Measurements from ENCODE around the gene TMCO5A.
A peak's percentile ranks its signal among the peaks of the same experiment; 100 is the strongest.
"Not testable (repeated sequence)": the region's sequence is repeated elsewhere in the genome, so short reads cannot be mapped to it uniquely, and the experiment has no call there.

Gene TMCO5A

DNA sequence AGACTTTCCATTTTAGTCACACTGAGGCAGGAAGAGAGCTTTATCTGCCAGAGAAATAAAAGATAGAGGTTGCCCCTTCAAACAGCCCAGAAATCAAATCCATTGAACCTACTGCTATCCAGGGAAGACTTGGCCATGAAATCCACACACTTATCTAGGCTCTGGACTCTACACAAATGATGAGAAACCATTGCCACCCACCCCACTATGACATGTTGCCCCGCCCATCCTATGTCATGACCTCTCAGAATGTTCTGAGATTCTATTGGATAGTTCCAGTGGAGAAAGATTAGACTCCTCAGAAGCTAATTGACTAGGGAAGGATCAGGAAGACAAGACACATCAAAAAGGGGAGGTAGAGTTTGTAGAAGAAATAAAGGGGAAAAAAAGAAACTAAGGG, at the start of gene TMCO5A:
Gene TMCO5A, plus strand, starts transcription at position 301 of the 400 bp plus-strand sequence. CDS start 1,684 bp downstream, outside the sequence.
- DNase-seq (ENCODE audit: low spot score), result no peak
- FAIRE-seq, result no peak

DNA sequence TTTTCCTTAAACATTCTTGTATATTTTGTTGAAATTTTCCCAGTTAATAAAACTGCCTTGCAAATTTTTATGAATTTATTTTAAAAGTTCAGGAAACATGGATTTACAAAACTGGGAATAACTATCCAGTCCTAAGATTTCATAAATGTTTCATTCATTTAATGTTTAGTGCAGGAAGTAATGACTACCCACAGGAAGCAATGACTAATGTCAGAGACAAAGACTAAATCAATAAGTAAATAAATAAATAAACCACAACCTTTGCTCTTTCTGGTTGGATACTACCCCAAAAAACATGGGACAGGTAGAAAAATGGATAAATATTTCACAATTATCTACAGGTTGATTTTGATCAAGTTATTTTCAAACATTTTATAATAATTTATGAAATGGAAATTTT, 48.8 kb upstream of the TMCO5A start:
- DNase-seq (ENCODE audit: low spot score), result no peak
- FAIRE-seq, result no peak

DNA sequence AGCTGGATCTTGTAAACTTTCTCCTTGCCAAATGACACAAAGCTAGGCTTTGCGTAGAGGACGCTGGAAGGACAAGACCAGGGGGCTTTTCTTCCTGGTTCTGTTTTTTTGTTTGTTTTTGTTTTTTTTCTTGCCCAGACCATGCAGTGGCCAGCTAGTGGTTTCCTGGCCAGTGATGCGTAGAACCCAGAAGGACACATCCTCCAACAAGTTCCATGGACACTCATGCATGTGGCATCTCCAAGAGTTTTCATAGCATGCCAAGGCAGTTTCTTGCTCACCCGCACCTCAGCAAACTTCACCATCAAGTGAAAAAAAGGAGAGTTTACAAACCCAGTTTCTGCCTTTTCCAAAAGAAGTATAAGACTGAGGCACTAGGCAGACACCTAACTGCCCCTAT, 46.1 kb upstream of the TMCO5A start:
- DNase-seq (ENCODE audit: low spot score) (no peak), FAIRE-seq (no peak)

DNA sequence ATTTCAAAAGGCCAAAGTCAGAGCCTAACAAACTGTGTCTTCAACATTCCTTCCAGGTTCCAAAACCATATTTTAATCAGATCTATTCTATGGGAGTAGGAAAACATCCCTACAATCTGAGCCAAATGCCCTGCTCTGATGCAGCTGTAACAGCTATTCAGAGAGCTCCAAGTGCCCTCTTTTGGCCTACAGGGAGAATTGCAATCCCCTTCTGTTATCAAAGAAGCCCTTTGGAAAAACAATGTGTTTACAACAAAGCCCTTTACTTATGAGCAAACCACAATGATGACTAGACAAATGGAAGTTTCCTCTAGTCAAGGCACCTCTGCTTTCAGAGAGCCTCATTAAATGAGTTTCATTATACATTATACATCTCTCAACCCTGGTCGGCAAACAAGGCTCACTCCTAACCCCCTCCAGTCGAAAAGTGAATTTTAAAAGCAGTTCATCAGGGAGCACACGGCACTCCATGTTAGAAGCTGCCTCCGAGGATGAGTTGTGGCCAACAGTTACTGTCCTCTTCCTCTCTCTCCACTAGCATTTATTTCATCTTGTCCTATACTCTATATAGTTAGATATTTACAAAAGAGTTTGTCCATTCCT, 42.6 kb upstream of the TMCO5A start:
- FAIRE-seq (no peak), DNase-seq (ENCODE audit: low spot score) (peak; percentile 63)

DNA sequence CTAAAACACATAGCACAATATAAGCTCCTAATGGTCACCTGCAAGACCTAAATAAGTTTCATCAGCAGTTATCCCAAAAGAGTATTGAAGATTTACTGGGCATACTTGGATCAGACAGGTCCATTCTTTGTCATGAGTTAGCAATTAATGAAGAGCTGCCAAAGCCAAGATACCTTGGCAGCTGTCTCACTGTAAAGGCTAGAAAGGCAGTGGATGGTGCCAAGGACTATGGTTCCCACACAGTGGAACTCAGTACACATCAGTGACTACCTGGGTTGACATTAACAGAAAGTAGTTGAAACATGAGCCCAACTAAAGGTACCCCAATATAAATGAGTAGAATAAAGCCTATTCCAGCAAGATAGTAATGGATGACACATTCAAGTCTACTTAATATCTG, 41.1 kb upstream of the TMCO5A start:
- DNase-seq (ENCODE audit: low spot score), result no peak
- no peak for FAIRE-seq

DNA sequence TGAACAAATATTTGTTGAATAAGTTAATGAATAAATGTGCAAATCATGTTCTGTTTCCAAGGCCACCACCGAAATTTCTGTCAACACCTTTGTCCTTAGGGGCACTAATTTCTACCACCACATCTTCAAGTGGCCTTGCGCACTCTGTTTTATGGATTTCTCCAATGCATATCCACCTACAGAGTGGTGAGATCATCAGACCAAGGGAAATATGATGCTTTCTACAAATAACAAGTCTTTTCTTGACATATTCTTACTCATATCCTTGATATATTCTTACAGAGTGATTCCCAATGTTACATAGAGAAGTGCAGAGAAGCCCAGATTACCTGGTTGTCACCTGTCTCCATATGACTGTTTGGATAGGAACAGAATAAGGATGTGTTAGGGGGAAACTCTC, 36.1 kb upstream of the TMCO5A start:
- FAIRE-seq (no peak), DNase-seq (ENCODE audit: low spot score) (no peak)

DNA sequence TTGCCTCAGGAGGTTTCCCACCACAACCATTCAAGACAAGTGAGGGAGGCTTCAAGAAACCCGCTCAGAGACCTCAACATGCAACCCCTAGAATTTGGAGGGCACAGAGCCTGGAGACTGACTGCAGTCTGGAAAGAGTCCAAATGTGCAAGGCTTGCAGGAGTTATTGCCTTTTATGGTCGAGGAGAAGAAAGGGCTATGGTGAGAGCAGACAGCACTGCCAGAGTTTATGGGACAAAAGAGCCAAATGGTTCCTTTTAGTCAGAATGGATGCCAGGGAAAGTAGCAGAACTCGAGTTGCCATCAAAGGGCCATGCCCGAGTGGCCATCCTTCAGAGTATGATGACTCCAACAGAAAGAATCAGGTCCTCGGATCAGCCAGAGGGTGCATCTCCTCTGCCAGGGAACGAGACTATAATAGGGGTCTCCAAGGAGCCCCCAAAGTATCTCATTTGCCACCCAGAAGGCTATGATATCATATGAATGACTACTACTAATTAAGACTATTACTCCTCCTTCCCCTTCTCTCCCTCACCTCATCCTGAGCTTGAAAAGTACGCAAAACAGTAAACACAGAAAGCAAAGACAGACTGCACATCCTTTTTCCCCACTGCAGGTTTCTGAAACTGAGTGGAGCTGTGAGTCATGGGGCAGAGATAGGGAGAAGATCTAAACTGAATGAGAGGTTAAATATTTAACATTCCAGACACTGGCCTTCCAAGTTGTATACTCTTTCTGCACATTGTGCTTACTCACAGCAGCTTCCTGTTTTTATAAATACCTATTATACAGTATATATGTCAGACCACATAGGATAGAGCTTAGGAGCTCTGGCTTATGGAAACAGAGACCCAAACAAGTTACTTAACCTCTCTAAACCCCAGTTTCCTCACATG, 33.9 kb upstream of the TMCO5A start:
- peak; percentile 54 for DNase-seq (ENCODE audit: low spot score)
- no peak for FAIRE-seq

DNA sequence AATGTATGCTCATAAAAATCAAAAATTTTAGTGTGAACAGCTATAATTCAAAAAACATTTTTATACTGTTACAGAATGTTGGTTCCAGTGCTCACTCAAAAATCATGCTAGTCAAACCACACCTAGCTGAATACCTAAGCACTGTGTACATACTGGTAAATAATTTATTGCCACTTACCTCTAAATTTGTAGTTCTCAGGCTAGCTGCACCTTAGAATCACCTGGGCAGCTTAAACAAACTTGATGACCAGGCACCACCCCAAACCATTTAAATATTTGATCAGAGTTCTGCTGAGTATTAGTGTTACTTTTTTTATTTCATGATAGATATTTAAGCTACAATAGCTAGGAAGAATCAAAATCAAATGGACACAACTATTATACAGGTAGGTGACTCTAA, 32.3 kb upstream of the TMCO5A start:
- no peak for DNase-seq (ENCODE audit: low spot score)
- FAIRE-seq, result no peak

DNA sequence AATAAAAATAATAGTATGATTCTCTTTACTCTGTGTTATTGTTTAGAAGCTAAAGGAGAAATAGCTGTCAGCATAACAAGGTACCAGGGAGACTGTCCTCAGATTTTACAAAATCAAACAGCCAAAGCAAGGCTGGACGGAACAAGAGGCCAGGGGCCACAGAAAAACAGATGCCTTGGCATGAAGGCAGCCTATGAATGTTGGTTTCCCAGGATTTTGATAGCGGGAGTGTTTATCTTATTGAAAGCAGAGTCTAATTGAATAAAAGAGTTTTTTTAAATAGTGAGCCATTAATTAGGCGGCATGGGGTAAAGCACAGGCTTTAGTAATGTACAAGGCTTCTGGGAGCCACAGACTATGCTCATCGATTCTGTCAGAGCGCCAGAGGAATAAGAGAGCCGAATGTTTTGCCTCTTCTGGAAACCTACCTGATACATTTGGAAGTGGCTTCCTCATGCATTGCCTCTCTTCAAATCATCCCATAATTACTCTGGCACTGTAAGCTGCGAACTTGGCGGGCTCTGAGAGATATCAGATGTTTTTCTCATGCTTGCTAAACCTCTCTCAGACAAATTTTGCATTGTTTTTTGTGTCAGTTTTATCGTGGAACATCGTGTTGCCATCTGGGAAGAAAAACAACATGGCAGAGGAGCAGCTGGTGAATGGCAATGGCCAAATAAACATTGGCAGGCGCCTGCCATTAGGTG, 30.4 kb upstream of the TMCO5A start:
- FAIRE-seq (no peak), DNase-seq (ENCODE audit: low spot score) (no peak)

DNA sequence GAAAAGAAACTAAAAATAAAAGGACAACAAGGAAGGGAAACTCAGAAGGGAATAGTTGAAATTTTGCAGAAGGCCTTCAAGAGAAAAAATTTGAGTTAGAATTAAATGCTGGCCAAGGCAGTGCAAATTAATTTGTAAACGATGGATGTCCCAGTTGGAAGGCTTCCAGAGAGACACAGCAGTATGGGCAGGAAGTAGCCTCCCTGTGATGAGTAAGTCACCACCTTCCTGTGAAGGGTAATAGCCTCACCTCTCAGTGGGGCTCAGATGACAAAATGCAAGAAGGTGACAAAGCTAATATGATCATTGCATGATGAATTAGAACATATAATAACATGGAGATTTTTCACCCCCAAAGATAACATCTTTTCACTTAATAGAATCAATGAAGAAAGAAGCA, 27.3 kb upstream of the TMCO5A start:
- FAIRE-seq, result no peak
- DNase-seq (ENCODE audit: low spot score), result peak; percentile 52

DNA sequence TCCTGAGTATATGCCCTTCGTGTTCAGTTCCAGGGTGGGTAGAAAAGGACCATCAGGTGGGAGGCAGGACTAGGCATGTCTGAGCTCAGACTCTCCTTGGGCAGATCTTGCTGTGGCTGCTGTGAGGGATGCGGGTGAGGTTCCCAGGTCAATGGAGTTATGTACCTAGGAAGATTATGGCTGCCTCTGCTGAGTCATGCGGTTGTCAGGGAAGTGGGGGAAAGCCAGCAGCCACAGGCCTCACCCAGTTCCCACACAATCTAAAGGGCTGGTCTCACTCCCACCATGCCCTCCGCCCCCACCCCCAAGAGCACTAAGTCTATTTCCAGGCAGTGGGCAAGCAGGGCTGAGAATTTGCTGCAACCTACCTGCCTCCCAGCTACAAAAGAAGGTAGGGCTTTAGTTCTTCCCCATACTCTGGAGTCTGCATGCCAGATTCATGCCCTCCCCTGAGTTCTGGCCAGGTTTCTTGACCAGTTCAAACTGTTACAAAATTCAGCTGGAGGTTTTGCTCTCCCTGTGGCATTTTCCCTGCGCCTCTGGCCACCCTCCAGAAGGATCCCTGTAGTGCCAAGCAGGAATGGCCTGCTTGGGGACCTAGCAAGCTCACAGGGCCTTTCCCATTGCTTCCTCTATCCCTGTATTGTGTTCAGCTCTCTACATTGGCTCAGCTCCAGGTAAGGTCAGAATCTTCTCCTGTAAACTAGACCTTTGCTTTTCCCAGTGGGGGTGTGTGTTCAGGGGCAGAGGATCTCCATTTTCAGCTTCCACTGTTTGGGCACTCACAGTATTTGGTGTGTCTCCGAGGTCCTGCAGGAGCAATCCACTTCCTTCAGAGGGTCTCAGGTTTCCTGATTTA, 12.7 kb upstream of the TMCO5A start:
- DNase-seq (ENCODE audit: low spot score), result no peak

DNA sequence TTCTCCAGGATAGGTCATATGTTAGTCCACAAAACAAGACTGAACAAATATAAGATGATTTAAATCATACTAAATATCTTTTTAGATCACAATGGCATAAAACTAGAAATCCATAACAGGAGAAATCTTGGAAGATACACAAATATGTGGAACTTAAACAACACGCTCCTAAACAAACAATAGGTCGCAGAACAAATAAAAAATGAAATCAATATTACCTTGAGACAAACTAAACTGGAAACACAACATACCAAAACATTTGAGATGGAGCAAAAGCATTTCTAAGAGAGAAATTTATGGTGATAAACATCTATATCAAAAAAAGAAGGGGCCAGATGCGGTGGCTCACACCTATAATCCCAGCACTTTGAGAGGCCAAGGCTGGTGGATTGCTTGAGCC, 8.3 kb upstream of the TMCO5A start:
- FAIRE-seq (no peak), DNase-seq (ENCODE audit: low spot score) (no peak)

More for the DNA sequence above, 12.7 kb upstream of the TMCO5A start:
- no peak for FAIRE-seq

DNA sequence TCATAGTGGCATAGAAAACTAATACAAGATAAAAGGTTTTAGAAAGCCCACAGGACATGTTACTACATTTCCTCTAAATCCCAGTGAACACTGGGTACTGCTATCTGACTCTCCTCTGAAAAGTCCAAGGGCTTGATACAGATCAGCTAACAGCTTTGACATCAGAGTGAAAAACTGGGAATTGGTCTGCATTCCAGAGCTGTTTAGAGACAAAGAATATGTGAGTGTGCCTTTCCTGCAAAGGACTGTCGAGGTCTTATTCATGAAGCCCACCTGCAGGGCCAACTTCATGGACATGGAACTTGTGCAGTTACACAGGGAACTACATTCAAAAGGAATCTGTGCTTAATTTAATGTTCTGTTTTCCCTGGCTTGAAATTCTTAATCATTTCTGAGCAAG, 5.2 kb upstream of the TMCO5A start:
- DNase-seq (ENCODE audit: low spot score) (no peak), FAIRE-seq (no peak)

DNA sequence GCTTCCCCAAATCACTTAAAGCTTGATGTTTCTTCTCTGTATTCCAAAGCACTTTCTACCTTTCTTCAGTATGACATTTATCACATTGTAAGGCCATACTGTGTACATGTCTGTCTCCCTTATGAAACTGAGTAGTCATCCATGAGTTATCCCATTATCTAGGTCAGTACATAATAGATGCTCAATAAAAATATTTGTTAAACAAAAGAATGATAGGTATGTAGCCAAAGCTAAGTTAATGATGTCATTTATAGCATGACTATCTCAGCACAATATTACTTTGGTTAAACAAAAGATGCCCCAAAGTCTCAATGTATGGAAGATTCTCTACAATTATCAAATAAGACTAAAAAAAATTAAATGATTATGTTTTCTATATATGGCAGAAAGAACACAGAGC, 3.1 kb upstream of the TMCO5A start:
- no peak for FAIRE-seq

DNA sequence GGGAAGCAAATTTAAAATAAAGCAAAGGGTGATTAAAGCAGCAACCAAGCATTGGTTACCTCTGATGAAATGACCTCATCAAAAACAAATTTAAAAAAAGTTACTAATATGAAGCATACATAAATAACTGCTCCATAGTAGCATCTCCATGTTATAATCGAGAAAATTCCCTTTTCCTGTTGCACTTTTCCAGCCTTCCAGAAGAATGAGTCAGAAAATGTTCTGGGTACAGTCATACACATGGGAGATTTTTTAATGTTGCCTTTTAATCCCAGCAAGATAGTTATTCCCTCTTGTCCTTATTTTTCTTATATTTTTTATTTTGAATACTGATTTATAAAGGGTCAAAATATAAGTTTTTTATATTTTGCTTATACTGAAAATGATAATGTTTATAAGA, 2.6 kb upstream of the TMCO5A start:
- FAIRE-seq (no peak), DNase-seq (ENCODE audit: low spot score) (no peak)

More for the DNA sequence above, 3.1 kb upstream of the TMCO5A start:
- no peak for DNase-seq (ENCODE audit: low spot score)

DNA sequence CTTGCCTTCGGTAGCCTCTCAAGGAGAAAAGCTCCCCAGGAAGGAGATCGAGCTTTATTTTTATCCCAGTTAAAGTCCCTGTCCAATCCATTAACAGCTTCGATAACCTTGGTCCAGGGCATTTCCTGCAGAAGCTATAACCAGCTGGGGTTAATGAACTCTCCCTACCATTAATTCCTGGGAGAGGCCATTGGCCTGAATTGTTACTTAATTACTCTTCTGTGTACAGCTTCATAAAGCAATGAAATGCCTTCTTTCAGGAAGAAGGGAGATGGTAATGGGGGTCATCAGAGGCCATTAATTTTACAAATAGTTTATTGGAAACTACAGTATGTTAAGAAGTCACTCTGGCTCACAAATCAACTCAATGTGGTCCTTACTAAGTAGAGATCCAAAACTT, 1.9 kb upstream of the TMCO5A start:
- no peak for FAIRE-seq
- DNase-seq (ENCODE audit: low spot score), result no peak

DNA sequence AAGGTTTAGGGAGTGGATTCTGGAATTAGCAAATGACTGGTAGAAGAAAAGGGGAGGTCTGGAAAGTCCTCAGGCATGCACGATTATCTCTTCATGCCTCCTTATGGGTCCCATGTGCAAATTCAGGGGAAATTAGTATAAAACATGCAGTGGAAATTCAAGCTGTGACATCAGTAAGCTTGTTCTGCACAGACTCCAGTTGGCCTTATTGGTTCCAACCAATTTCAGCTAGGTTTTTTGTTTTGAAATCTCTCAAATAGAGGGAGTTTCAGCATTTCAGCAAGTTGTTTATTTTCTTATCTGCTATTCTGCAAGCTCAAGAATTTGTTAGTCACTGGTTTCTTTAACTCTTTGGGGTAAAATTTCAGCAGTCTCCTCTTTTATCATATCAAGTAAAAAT, 774 bp upstream of the TMCO5A start:
- DNase-seq (ENCODE audit: low spot score) (no peak), FAIRE-seq (no peak)

DNA sequence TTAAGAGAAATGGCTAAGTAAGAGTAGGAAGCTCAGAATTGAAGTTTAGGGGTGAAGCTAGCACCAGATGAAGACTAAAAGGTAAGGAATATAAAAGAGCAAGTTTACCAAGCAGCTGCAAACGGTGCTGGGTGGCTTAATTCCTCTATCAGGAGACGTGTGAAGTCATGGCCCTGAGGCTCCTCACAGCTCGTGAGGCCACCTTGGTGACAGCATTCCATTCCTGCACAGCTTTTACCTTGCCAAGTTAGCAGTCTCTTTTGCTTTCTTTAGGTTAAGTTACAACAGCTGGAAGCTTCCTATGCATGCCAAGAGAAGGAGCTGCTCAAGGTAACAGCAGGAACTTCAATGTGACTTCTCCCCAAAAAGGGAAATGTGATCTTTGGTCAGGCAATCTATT, 6.4 kb downstream of the TMCO5A start:
- DNase-seq (ENCODE audit: low spot score) (no peak), FAIRE-seq (no peak)

DNA sequence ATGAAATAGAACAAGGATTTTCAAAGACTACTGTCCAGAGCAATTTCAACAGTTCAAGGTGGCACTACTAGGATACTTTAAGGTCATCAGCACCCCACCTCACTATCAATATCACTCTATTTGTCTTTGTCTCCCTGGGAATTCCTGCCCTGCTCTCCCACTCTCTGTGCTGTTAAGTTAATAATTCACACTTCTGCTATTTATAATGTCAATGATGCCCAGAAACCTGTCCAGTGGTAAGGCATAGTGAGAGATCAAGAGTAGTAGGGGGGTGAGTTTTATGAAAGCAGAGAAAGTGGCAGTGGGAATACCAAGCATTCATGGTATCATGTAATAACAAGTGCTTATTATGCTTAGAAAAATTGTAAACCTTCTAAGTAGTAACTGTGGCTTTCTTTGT, 7.3 kb downstream of the TMCO5A start:
- DNase-seq (ENCODE audit: low spot score) (no peak), FAIRE-seq (no peak)

DNA sequence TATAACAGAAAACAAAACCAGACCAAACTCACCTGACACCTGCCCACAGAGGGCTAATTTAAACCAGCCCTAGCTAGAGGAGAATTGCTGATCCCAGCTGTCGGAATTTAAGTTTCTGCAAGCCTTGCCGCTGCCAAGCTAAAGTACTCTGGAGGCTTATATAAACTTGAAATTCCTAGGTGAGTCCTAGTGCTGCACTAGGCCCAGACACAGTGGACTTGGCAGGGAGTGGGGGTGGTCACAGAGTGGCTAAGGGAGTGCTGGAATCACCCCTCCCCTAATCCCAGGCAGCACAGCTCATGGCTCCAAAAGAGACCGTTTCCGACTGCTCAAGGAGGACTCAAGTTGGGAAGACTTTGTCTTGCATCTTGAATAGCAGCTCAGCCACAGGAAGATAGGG, 17.6 kb downstream of the TMCO5A start:
- FAIRE-seq, result no peak
- no peak for DNase-seq (ENCODE audit: low spot score)

DNA sequence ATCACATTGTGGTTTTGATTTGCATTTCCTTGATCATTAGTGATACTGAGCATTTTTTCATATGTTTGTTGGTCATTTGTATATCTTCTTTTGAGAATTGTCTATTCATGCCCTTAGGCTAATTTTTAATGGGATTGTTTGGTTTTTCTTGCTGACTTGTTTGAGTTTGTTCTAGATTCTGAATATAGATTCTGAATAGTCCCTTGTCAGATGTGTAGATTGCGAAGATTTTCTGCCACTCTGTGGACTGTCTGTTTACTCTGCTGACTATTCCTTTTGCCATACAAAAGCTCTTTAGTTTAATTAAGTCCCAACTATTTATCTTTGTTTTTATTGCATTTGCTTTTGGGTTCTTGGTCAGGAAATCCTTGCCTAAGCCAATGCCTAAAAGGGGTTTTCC, 26.3 kb downstream of the TMCO5A start:
- DNase-seq (ENCODE audit: low spot score); FAIRE-seq: not testable (repeated sequence)

Measured in urothelium cell line (cell line).